ENCODE measurements around the gene MAP7D2.
A peak's percentile ranks its signal among the peaks of the same experiment; 100 is the strongest.

Gene MAP7D2

DNA sequence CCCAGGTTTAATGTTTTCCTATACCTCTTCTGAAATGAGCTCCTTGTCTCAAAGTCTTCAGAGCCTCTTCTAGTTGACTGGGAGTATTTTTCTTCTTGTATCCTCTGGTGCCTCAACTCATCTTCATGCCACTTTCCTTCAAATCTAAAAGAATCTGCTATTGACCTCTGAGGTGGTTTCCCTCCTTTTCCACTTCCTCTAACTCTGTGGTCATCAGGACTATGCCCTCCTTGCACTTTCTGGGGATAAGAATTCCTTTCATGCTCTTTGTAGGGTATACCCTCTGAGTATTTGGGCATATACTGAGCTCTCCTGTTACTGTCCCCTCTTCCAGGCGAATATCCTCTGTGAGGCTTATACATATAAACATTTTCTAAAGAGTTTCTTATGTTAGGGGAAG, 150.7 kb downstream of the MAP7D2 start:
- DNase-seq (ENCODE audit: low read depth), result no peak

DNA sequence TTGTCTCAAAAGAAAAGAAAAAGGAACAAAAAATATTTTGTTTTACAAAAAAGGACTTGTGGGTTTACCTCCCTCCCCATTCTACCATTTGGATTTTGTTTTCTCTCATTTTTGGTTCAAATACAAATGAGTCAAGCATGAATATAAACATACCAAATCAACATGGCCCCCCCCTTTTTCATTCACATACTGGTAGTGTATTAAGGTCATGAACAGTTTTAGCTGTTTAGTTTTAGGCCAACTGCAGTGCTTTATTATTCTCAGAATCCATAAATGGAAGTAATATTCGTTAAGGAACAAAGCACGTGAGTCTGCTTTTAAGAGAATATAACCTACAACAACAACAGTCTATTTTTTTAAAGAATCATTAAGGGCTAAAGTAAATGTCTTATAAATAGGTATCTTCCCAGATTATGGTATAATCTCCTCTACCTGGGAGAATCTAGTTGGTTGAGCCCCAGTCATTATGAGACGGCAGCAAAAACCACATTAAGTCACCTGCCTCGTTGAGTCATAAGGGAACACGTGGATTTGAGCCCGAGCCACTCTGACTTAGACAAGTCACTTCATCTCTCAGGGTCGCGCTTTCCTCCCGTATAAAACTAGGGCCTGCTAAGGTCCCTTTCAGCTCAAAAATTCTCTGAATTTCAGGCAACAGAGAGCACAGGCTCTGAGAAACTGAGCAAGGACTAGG, 152.5 kb downstream of the MAP7D2 start:
- DNase-seq (ENCODE audit: low read depth), result peak; percentile 3

DNA sequence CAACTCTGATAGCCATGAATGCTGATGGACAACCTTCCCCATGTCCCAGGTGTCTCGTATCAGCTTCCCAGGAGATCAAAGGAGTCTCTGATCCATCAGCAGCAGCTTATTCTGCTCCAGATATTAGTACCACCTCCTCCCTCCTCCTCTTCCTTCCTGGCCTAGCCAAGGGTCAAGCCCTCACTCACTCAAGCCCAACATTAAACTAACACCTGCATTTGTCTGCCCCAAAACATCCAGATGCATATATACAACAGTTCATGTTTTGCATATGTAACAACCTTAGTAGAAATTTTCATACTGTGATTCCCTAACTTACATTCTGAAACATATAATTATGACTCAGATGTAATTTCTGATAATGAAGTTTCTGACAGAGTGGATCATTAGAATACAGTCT, 155.8 kb downstream of the MAP7D2 start:
- no peak for DNase-seq (ENCODE audit: low read depth)

DNA sequence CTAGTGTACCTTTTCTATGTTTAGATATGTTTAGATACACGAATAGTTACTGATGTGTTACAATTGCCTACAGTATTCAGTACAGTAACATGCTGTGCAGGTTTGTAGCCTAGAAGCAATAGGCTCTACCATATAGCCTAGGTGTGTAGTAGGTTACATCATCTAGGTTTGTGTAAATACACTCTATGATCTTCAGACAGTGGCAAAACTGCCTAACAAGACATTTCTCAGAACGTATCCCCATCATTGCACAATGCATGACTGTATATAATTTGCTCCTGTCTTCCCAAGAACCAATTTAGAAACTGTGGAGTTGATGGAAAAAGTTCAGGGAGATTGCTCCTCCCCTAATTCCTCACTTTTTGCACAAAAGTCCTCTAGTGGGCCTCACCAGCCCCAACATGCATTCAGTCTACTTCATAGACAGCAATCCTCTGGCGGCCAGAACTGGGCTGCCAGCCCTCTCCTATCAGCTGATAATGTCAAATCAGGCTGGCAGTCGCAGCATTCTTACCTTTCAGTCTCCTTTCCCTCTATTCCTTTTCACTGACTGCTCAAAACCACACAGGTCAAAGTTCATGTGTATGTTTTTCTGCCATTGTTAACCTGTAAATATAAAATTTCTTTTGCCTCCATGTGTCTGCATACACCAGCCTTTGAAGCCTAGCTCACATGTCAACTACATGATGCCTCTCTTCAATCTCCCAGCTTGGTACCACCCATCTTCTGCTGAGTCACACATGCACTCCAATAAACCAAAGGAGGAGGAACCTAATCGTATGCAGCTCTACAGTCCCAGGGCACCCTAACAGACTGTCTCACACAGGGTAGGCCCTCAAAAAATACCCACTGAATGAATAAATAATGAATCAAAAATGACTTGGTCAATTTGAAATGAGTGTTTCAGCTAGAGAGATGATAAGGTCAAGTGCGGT, 157.9 kb downstream of the MAP7D2 start:
- no peak for DNase-seq (ENCODE audit: low read depth)

DNA sequence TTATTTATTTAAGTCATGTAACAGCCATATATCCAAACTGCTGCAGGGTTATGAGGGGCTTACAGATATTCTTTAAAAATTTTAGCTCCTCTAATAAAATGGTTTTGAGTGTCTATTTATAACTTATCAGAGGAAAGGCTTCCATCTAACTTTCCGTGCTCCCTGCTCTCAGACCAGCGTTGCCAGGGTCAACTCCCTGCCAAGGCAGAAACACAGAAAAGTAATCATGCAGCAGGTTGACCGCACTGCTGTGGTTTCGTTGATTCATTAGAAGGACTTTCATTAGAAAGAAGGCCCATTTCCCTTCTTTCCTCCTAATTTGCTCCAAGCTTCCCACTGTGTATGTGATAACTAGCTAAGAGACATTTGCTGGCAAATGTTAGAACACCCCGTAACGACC, 159.8 kb downstream of the MAP7D2 start:
- DNase-seq (ENCODE audit: low read depth), result no peak

Measured in activated T-helper 9 cell treated with anti-CD3 and anti-CD28 coated beads, Interleukin-2, amount 50 U/mL, for 16 hours (primary cell).